Endothelial cell of umbilical vein (primary cell): ENCODE data around the gene CSNK1G1. TPM values are rescaled to one million over a fixed set of nuclear protein-coding genes. Genes with fewer than 3 reads are reported as not detected.

Experiments
- BruUV-seq: library from RNA; stranded (reverse); fragments of 400-500 nt; replicated peaks from 2 replicates; lab custom pipeline; 2021; lab: Mats Ljungman, UMichigan
- CTCF ChIA-PET: fragments of 300-600, 350-600 bp; sonication (Branson Sonifier 250); formaldehyde crosslinking; loops from one replicate; lab custom pipeline; 2021; ENCODE audit warnings: antibody characterized with exemption, inconsistent platforms; lab: Charles Lee
- POLR2A ChIA-PET: fragments of 300-600, 350-600 bp; sonication (Branson Sonifier 250); formaldehyde crosslinking; loops from one replicate; lab custom pipeline; 2021; ENCODE audit warnings: antibody characterized with exemption, inconsistent platforms; lab: Charles Lee
- DNase-seq: peaks from one replicate; pipeline ENCODE4 v3.0.0-alpha.2; 2011; ENCODE audit warnings: low read depth, low spot score
- FAIRE-seq: peaks from 2 replicates; lab custom pipeline; 2011; peaks lifted over from hg19 to GRCh38; lab: Jason Lieb, UNC
- H2AFZ ChIP-seq: 2 replicates; pipeline ENCODE4 v1.6.0; 2012; ENCODE audit warnings: low read depth, low read length, control low read depth, inconsistent platforms
- H3K27ac ChIP-seq: 2 replicates; pipeline ENCODE4 v1.5.1; 2011; ENCODE audit warnings: low read depth, mild to moderate bottlenecking, control low read depth, low read length, moderate library complexity; ENCODE audit not compliant: insufficient read depth
- H3K27me3 ChIP-seq, 2 experiments: 2 replicates each; pipeline versions ENCODE4 v1.6.0 to v1.6.1; 2011; ENCODE audit warnings: low read length in 2 of 2, mixed read lengths in 1 of 2; ENCODE audit not compliant: control insufficient read depth in 2 of 2, insufficient read depth in 2 of 2
- H3K36me3 ChIP-seq, 2 experiments: 2 replicates in 1 of 2; 3 replicates in 1 of 2; pipeline ENCODE4 v1.5.1; 2011; ENCODE audit warnings: low read length in 2 of 2, mild to moderate bottlenecking in 1 of 2, moderate library complexity in 1 of 2; ENCODE audit not compliant: control insufficient read depth in 2 of 2, insufficient read depth in 2 of 2; ENCODE audit errors: extremely low read depth in 1 of 2
- H3K4me1 ChIP-seq: 3 replicates; pipeline ENCODE4 v1.5.1; 2011; ENCODE audit warnings: mild to moderate bottlenecking, low read length; ENCODE audit not compliant: control insufficient read depth, insufficient read depth; ENCODE audit errors: extremely low read depth
- H3K4me2 ChIP-seq: 2 replicates; pipeline ENCODE4 v1.6.1; 2011; ENCODE audit warnings: low read length, control low read depth, mixed read lengths; ENCODE audit not compliant: insufficient read depth
- H3K4me3 ChIP-seq, 3 experiments: fragments of 200-600 bp in 1 of 3; sonication (generic), shearing (Covaris generic) in 1 of 3; replicated peaks in 1 of 3; 2 replicates each; pipeline ENCODE4 v1.5.1; 2011 to 2016; ENCODE audit warnings: control low read depth in 3 of 3, low read length in 3 of 3, mild to moderate bottlenecking in 2 of 3, inconsistent platforms in 1 of 3, low read depth in 1 of 3, moderate library complexity in 1 of 3; ENCODE audit not compliant: insufficient read depth in 1 of 3
- H3K79me2 ChIP-seq: 2 replicates; pipeline ENCODE4 v1.6.0; 2012; ENCODE audit warnings: low read length, inconsistent platforms; ENCODE audit not compliant: control insufficient read depth, insufficient read depth
- H3K9ac ChIP-seq: replicated peaks from 2 replicates; pipeline ENCODE3; 2011; ENCODE audit warnings: low read length, control low read depth; ENCODE audit not compliant: insufficient read depth; ENCODE audit errors: extremely low read depth
- H3K9me1 ChIP-seq: replicated peaks from 3 replicates; pipeline ENCODE4 v1.6.0; 2011; ENCODE audit warnings: mild to moderate bottlenecking, low read length; ENCODE audit not compliant: control insufficient read depth, insufficient read depth; ENCODE audit errors: extremely low read depth
- H3K9me3 ChIP-seq: replicated peaks from 2 replicates; pipeline ENCODE4 v1.5.1; 2012; ENCODE audit warnings: low read length, inconsistent platforms; ENCODE audit not compliant: control insufficient read depth, insufficient read depth
- H4K20me1 ChIP-seq: replicated peaks from 2 replicates; pipeline ENCODE3; 2011; ENCODE audit warnings: mild to moderate bottlenecking, low read length; ENCODE audit not compliant: control insufficient read depth, insufficient read depth; ENCODE audit errors: extremely low read depth
- EZH2 ChIP-seq: IDR thresholded peaks from 2 replicates; pipeline ENCODE4 v1.6.1; 2012; ENCODE audit warnings: borderline replicate concordance, low read depth, mild to moderate bottlenecking, moderate library complexity, low read length, inconsistent platforms; ENCODE audit not compliant: severe bottlenecking
- FOS ChIP-seq: IDR thresholded peaks from 2 replicates; pipeline ENCODE4 v1.6.1; 2011; ENCODE audit warnings: mild to moderate bottlenecking, low read length, moderate library complexity, borderline replicate concordance; ENCODE audit not compliant: insufficient read depth
- GATA2 ChIP-seq: IDR thresholded peaks from 2 replicates; pipeline ENCODE4 v1.7.0; 2011; ENCODE audit warnings: low read depth, mild to moderate bottlenecking, moderate library complexity, mixed read lengths, low read length; ENCODE audit not compliant: insufficient read length, insufficient read depth
- JUN ChIP-seq: IDR thresholded peaks from 2 replicates; pipeline ENCODE4 v1.6.1; 2011; ENCODE audit warnings: borderline replicate concordance, low read depth; ENCODE audit not compliant: insufficient read length, insufficient read depth
- MYC ChIP-seq: IDR thresholded peaks from one replicate; pipeline ENCODE4 v1.6.1; 2011; ENCODE audit warnings: mild to moderate bottlenecking, low read depth, low read length
- POLR2A ChIP-seq: IDR thresholded peaks from 2 replicates; pipeline ENCODE4 v1.6.1; 2012; ENCODE audit warnings: low read depth, mild to moderate bottlenecking, control low read depth, low read length
- POLR2AphosphoS5 ChIP-seq: IDR thresholded peaks from 2 replicates; pipeline ENCODE4 v1.6.1; 2012; ENCODE audit warnings: low read depth, mild to moderate bottlenecking, control low read depth, low read length, moderate library complexity; ENCODE audit not compliant: insufficient read depth
- dilution Hi-C: fragments of 300-500 bp; cut with MboI; formaldehyde crosslinking; loops from one replicate; pipeline ENCODE4 v1.15.0; 2019; ENCODE audit warnings: low sequenced_read_pairs; ENCODE audit not compliant: extremely low pct_ligation_motif_present
- intact Hi-C: fragments of 100-400 bp; cut with micrococcal nuclease; formaldehyde crosslinking; loops from one replicate; pipeline ENCODE4 v1.10.0; 2022
- polyA plus RNA-seq, 4 experiments: library from polyadenylated mRNA; depleted of rRNA in 3 of 4; stranded (reverse) in 3 of 4; unstranded in 1 of 4; fragments of >200 nt; gene quantifications; 2 replicates each; pipeline versions ENCODE4 v1.2.1 to v1.2.3, GENCODE V29; 2011 to 2012; ENCODE audit warnings: missing spikeins in 1 of 4
- total RNA-seq: library from RNA; stranded (reverse); gene quantifications from 2 replicates; pipeline ENCODE4 v1.2.3, GENCODE V29; 2021
- TF ChIP-seq, protein P1 (sequence below), 2 donors: IDR thresholded peaks; 1 replicate in 1 of 2; 2 replicates in 1 of 2; pipeline ENCODE4 v1.5.1; 2011; ENCODE audit warnings: low read length in 2 of 2, mild to moderate bottlenecking in 2 of 2, moderate library complexity in 2 of 2, control low read depth in 1 of 2, inconsistent platforms in 1 of 2, low read depth in 1 of 2; ENCODE audit not compliant: insufficient read depth in 1 of 2; ENCODE audit errors: extremely low read depth in 1 of 2
- TF ChIP-seq, protein P2 (sequence below): IDR thresholded peaks from 2 replicates; pipeline ENCODE4 v1.6.1; 2011; ENCODE audit not compliant: insufficient read depth, insufficient read length

Gene CSNK1G1
- total and polyA plus RNA-seq, 2 donors (not counting 3 experiments of a cell fraction or from before 2014, with no cell fraction given) = 9.0 to 31.7 TPM

GRCh38 chr15:64288577-64288976 lies 67.4 kb downstream of the CSNK1G1 start:
- no peak overlapping the region for H3K4me2 ChIP-seq
- H3K27me3 ChIP-seq = no peaks in the 10 kb centered on the region
- TF ChIP-seq EZH2 (no peak), MYC (no peak), POLR2A (no peak), POLR2AphosphoS5 (no peak), FOS (no peak), JUN (no peak), GATA2 (no peak)
- TF ChIP-seq, protein P1, sequence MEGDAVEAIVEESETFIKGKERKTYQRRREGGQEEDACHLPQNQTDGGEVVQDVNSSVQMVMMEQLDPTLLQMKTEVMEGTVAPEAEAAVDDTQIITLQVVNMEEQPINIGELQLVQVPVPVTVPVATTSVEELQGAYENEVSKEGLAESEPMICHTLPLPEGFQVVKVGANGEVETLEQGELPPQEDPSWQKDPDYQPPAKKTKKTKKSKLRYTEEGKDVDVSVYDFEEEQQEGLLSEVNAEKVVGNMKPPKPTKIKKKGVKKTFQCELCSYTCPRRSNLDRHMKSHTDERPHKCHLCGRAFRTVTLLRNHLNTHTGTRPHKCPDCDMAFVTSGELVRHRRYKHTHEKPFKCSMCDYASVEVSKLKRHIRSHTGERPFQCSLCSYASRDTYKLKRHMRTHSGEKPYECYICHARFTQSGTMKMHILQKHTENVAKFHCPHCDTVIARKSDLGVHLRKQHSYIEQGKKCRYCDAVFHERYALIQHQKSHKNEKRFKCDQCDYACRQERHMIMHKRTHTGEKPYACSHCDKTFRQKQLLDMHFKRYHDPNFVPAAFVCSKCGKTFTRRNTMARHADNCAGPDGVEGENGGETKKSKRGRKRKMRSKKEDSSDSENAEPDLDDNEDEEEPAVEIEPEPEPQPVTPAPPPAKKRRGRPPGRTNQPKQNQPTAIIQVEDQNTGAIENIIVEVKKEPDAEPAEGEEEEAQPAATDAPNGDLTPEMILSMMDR (IDR thresholded peaks at IDR 0.05; ENCODE audit: extremely low read depth in 1 of 2, insufficient read depth in 1 of 2, low read depth in 1 of 2, low read length in 2 of 2) = no peak
- TF ChIP-seq, protein P2, sequence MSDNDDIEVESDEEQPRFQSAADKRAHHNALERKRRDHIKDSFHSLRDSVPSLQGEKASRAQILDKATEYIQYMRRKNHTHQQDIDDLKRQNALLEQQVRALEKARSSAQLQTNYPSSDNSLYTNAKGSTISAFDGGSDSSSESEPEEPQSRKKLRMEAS = no peak
- H3K9me1 ChIP-seq = peaks cover 2% of the 10 kb centered on the region
- H3K4me3 ChIP-seq = no peak overlapping the region
- ChIA-PET POLR2A (interaction anchor here (0.6 kb wide), 1 partner anchor 15 kb away, joined by 5 read pairs; no protein-coding TSS in a partner anchor), CTCF (no interaction called here)
- no TSS peak for BruUV-seq
- H3K9me3 ChIP-seq = no peaks in the 10 kb centered on the region
- intact Hi-C loops = no loop called here
- DNase-seq (peak; percentile 37), FAIRE-seq (no peak)
- dilution Hi-C loops = no loop called here
- H3K4me1 ChIP-seq = no peaks in the 10 kb centered on the region
- H3K27ac ChIP-seq = no peak overlapping the region
- peaks cover 38% of the 10 kb centered on the region for H3K79me2 ChIP-seq
- H3K9ac ChIP-seq = no peak overlapping the region
- no peaks in the 10 kb centered on the region for H3K36me3 ChIP-seq
- no peaks in the 10 kb centered on the region for H4K20me1 ChIP-seq
- H2AFZ ChIP-seq = no peak overlapping the region
